KMS-11 (cell line): Measurements from ENCODE around the gene KRTAP1-1.
"Not testable (repeated sequence)": the region's sequence is repeated elsewhere in the genome, so short reads cannot be mapped to it uniquely, and the experiment has no call there.

ENCODE experiments used
- H2AFZ ChIP-seq: fragments of 200-600 bp; sonication (generic); 2 replicates; pipeline ENCODE4 v1.6.1; 2016; ENCODE audit warnings: antibody characterized with exemption, mixed run types, low read depth
- H3K27ac ChIP-seq: fragments of 200-600 bp; sonication (generic); 2 replicates; pipeline ENCODE4 v1.6.1; 2016; ENCODE audit warnings: mild to moderate bottlenecking, mixed run types
- H3K27me3 ChIP-seq: fragments of 200-600 bp; sonication (generic); 2 replicates; pipeline ENCODE4 v1.6.1; 2017; ENCODE audit warnings: mild to moderate bottlenecking, low read depth, mixed run types, moderate library complexity; ENCODE audit not compliant: insufficient read depth
- H3K36me3 ChIP-seq: fragments of 200-600 bp; sonication (generic); 2 replicates; pipeline ENCODE4 v1.6.1; 2017; ENCODE audit warnings: mild to moderate bottlenecking, mixed run types; ENCODE audit not compliant: insufficient read depth
- H3K4me1 ChIP-seq: fragments of 200-600 bp; sonication (generic); 2 replicates; pipeline ENCODE4 v1.6.1; 2016; ENCODE audit warnings: mild to moderate bottlenecking, low read depth, mixed run types; ENCODE audit not compliant: poor library complexity, severe bottlenecking
- H3K4me2 ChIP-seq: fragments of 200-600 bp; sonication (generic); 2 replicates; pipeline ENCODE4 v1.7.0; 2016; ENCODE audit warnings: mild to moderate bottlenecking, mixed run types
- H3K4me3 ChIP-seq: fragments of 200-600 bp; sonication (generic); IDR thresholded peaks from 2 replicates; pipeline ENCODE4 v1.6.1; 2017; ENCODE audit warnings: low read depth, low read length, mixed read lengths; ENCODE audit not compliant: insufficient read depth
- H3K79me2 ChIP-seq: fragments of 200-600 bp; sonication (generic); 2 replicates; pipeline ENCODE4 v1.6.1; 2016; ENCODE audit warnings: low read depth, mixed run types; ENCODE audit not compliant: insufficient read depth
- H3K9ac ChIP-seq: fragments of 200-600 bp; sonication (generic); 2 replicates; pipeline ENCODE4 v1.6.1; 2016; ENCODE audit warnings: mild to moderate bottlenecking, mixed run types
- H4K20me1 ChIP-seq: fragments of 200-600 bp; sonication (generic); 2 replicates; pipeline ENCODE4 v1.6.1; 2016; ENCODE audit warnings: mild to moderate bottlenecking, mixed run types; ENCODE audit not compliant: insufficient read depth
- CTCF ChIP-seq: fragments of 200-600 bp; sonication (generic); conservative IDR thresholded peaks from 2 replicates; pipeline ENCODE4 v1.6.1; 2017; ENCODE audit warnings: low read depth, mild to moderate bottlenecking, antibody characterized with exemption, low read length, moderate library complexity, mixed read lengths

KRTAP1-1 gene

GRCh38 chr17:41001795-41002194 is 39.5 kb downstream of the KRTAP1-1 start:
- no peak for TF ChIP-seq CTCF
- Histone ChIP-seq H3K27ac (no peak overlapping the region), H4K20me1 (no peaks in the 10 kb centered on the region)

GRCh38 chr17:40999563-40999962 is 41.7 kb downstream of the KRTAP1-1 start, which contains the start of gene KRTAP3-2:
Gene KRTAP3-2, minus strand, starts transcription at chr17:40999906. Its CDS starts 53 bp downstream, at chr17:40999853.
- not testable (repeated sequence) for H3K27me3 ChIP-seq, H3K27ac ChIP-seq, H3K79me2 ChIP-seq, H4K20me1 ChIP-seq, H3K4me3 ChIP-seq, H3K4me2 ChIP-seq, H3K4me1 ChIP-seq, H2AFZ ChIP-seq, H3K36me3 ChIP-seq, H3K9ac ChIP-seq

More at GRCh38 chr17:41001795-41002194, 39.5 kb downstream of the KRTAP1-1 start:
- Histone ChIP-seq H3K27me3 (no peaks in the 10 kb centered on the region), H3K4me2 (no peak overlapping the region), H3K36me3 (no peaks in the 10 kb centered on the region), H3K79me2 (no peaks in the 10 kb centered on the region), H3K4me3 (no peak overlapping the region), H2AFZ (no peak overlapping the region), H3K9ac (no peak overlapping the region), H3K4me1 (no peaks in the 10 kb centered on the region)

GRCh38 chr17:40997361-40997760 is 43.9 kb downstream of the KRTAP1-1 start:
- Histone ChIP-seq H3K27ac (no peak overlapping the region), H4K20me1 (no peaks in the 10 kb centered on the region), H3K36me3 (no peaks in the 10 kb centered on the region), H3K4me3 (no peak overlapping the region), H3K79me2 (no peaks in the 10 kb centered on the region), H2AFZ (no peak overlapping the region), H3K4me2 (no peak overlapping the region), H3K4me1 (no peaks in the 10 kb centered on the region), H3K27me3 (no peaks in the 10 kb centered on the region), H3K9ac (no peak overlapping the region)
- TF ChIP-seq CTCF = no peak

- H4K20me1 ChIP-seq = no peaks in the 10 kb centered on the region
- H3K9ac ChIP-seq = no peak overlapping the region
- no peak overlapping the region for H3K4me2 ChIP-seq
- H3K4me3 ChIP-seq = no peak overlapping the region
- H3K79me2 ChIP-seq = no peaks in the 10 kb centered on the region
- H2AFZ ChIP-seq = no peak overlapping the region
- no peaks in the 10 kb centered on the region for H3K27me3 ChIP-seq
- H3K27ac ChIP-seq = no peak overlapping the region
- no peaks in the 10 kb centered on the region for H3K4me1 ChIP-seq
- no peaks in the 10 kb centered on the region for H3K36me3 ChIP-seq
- TF ChIP-seq CTCF = no peak
These were observed 44.4 kb downstream of the KRTAP1-1 start for GRCh38 chr17:40996829-40997228.

GRCh38 chr17:40995116-40995515 is 46.1 kb downstream of the KRTAP1-1 start:
- no peak overlapping the region for H2AFZ ChIP-seq
- H3K27ac ChIP-seq = no peak overlapping the region
- H3K9ac ChIP-seq = no peak overlapping the region
- H3K4me3 ChIP-seq = no peak overlapping the region
- no peaks in the 10 kb centered on the region for H3K79me2 ChIP-seq
- no peaks in the 10 kb centered on the region for H3K36me3 ChIP-seq
- H4K20me1 ChIP-seq = no peaks in the 10 kb centered on the region
- H3K27me3 ChIP-seq = no peaks in the 10 kb centered on the region
- H3K4me2 ChIP-seq = no peak overlapping the region
- no peak for TF ChIP-seq CTCF
- H3K4me1 ChIP-seq = no peaks in the 10 kb centered on the region
